ENCODE measurements around the gene ZBTB1.
"Not testable (repeated sequence)": the region's sequence is repeated elsewhere in the genome, so short reads cannot be mapped to it uniquely, and the experiment has no call there.

Gene ZBTB1

DNA sequence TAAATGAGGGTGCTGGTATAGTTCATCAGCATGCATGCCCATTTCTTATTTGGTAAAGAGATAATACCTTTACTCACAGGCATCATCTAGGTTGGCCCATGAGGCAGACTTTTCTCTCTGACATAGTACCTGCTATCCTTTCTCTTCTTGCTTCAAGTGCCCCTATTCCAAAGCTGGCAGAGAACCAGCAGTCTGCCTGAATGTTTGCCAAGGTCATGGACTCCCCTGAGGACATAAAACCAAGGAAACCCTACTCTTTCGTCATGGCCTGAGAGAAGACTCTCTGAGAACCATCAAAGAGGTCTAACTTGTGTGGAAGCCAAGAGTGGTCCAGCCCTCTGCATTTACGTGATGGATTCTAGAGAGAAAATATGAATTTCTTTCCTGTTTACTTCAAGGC, 57.1 kb downstream of the ZBTB1 start:
- Histone ChIP-seq H3K27me3 (ENCODE audit: control insufficient read depth, insufficient read depth, low read length) (no peaks in the 10 kb centered on the region), H3K9ac (ENCODE audit: low read depth, low read length) (no peak overlapping the region), H3K9me3 (ENCODE audit: control insufficient read depth, insufficient read depth, low read length) (no peaks in the 10 kb centered on the region), H3K36me3 (ENCODE audit: control insufficient read depth, insufficient read depth, low read length) (no peaks in the 10 kb centered on the region), H3K4me3 (ENCODE audit: low read depth, low read length) (no peak overlapping the region), H3K4me1 (ENCODE audit: control insufficient read depth, insufficient read depth, low read length) (peaks cover 2% of the 10 kb centered on the region)

DNA sequence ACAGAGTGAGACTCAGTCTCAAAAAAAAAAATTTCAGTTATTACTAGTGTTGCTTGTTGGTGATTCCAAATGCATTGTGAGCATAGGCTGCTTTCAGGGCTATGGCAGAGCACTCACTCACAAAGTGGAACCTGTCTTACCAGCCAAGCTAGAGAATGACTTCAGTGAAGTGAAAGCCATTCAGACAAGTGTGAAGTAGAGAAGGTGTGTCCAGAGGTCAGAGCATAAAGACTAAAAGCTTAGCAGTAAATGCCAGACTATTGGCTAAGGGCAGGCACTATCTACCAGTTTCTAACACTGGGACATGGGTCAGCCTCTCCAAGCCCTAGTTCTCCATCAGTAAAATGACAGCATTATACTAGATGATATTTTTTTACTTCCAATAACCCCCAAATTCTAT, 57.9 kb downstream of the ZBTB1 start:
- no peak overlapping the region for H3K9ac ChIP-seq (ENCODE audit: low read depth, low read length)
- H3K27me3 ChIP-seq (ENCODE audit: control insufficient read depth, insufficient read depth, low read length): no peaks in the 10 kb centered on the region
- peaks cover 2% of the 10 kb centered on the region for H3K4me1 ChIP-seq (ENCODE audit: control insufficient read depth, insufficient read depth, low read length)
- no peaks in the 10 kb centered on the region for H3K36me3 ChIP-seq (ENCODE audit: control insufficient read depth, insufficient read depth, low read length)
- no peaks in the 10 kb centered on the region for H3K9me3 ChIP-seq (ENCODE audit: control insufficient read depth, insufficient read depth, low read length)
- no peak overlapping the region for H3K4me3 ChIP-seq (ENCODE audit: low read depth, low read length)

DNA sequence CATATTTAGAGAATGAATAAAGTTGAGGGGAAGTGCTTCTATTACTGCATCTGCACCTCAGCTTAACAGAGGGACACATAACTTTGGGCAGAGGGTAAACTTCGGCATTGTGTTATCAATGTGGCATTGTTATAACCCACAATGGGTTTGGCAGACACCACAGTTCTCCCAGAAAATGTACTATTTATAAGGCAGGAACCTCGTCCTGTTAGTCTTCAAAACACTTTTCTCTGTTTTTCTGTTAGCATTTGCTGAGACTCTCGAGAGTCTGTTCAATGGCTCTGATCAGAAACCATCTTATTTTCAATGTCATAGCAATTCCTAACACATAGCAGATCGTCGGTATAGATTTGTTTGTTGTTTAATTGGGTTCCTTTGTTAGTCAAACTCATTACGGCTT, 59.1 kb downstream of the ZBTB1 start:
- Histone ChIP-seq H3K4me3 (ENCODE audit: low read depth, low read length) (no peak overlapping the region), H3K4me1 (ENCODE audit: control insufficient read depth, insufficient read depth, low read length) (peaks cover 2% of the 10 kb centered on the region), H3K9me3 (ENCODE audit: control insufficient read depth, insufficient read depth, low read length) (no peaks in the 10 kb centered on the region), H3K27me3 (ENCODE audit: control insufficient read depth, insufficient read depth, low read length) (no peaks in the 10 kb centered on the region), H3K36me3 (ENCODE audit: control insufficient read depth, insufficient read depth, low read length) (no peaks in the 10 kb centered on the region), H3K9ac (ENCODE audit: low read depth, low read length) (no peak overlapping the region)

DNA sequence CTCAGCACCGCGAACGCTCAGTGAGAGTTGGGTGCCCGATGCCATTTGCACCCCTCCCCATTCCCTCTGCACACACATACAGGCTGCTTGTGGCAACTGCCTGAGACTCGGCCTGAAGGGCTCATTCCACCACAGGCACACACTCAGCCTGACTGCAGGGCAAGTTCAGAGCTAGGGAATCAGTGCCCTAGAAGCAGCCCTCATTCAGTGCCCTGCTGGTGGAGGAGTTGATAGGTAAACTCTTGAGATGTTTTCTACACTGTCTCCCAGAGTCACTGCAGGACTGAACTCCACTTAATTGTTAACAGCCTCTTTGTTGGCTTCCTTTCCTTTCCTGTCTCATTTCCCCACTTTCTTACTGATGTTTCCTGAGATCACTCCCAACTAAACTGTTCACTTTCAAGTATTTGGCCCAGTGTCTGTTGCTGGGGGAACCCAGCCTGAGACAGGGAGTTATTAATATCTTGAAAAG, 62.1 kb downstream of the ZBTB1 start:
- Histone ChIP-seq H3K9ac (ENCODE audit: low read depth, low read length) (no peak overlapping the region), H3K27me3 (ENCODE audit: control insufficient read depth, insufficient read depth, low read length) (no peaks in the 10 kb centered on the region), H3K4me1 (ENCODE audit: control insufficient read depth, insufficient read depth, low read length) (peaks cover 2% of the 10 kb centered on the region), H3K36me3 (ENCODE audit: control insufficient read depth, insufficient read depth, low read length) (no peaks in the 10 kb centered on the region), H3K4me3 (ENCODE audit: low read depth, low read length) (no peak overlapping the region), H3K9me3 (ENCODE audit: control insufficient read depth, insufficient read depth, low read length) (no peaks in the 10 kb centered on the region)

DNA sequence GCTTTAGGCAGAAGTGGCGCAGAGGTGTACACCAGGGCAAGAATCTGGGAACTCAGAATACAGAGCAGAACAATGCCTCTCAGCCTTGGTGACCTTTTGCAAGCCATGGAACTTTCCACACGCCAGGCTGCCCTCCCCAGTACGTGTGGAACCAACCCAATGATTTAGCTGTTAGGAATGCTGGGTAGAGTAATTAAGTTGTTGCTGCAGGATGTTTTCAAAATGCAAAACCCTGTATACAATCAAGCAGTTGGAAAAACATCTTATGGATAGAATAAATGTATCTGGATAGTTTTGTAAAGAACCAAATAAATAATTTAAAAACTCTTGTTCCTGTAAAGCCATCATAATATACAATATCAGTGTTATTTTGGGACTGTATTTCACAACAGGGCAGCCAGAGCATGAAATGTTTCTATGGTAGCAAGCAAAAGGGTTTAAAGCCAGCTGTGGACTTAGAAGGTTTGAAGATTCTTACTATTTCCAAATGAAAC, 64.6 kb downstream of the ZBTB1 start:
- no peak overlapping the region for H3K9ac ChIP-seq (ENCODE audit: low read depth, low read length)
- no peak overlapping the region for H3K4me3 ChIP-seq (ENCODE audit: low read depth, low read length)
- H3K36me3 ChIP-seq (ENCODE audit: control insufficient read depth, insufficient read depth, low read length): no peaks in the 10 kb centered on the region
- no peaks in the 10 kb centered on the region for H3K9me3 ChIP-seq (ENCODE audit: control insufficient read depth, insufficient read depth, low read length)
- peaks cover 6% of the 10 kb centered on the region for H3K4me1 ChIP-seq (ENCODE audit: control insufficient read depth, insufficient read depth, low read length)
- no peaks in the 10 kb centered on the region for H3K27me3 ChIP-seq (ENCODE audit: control insufficient read depth, insufficient read depth, low read length)

DNA sequence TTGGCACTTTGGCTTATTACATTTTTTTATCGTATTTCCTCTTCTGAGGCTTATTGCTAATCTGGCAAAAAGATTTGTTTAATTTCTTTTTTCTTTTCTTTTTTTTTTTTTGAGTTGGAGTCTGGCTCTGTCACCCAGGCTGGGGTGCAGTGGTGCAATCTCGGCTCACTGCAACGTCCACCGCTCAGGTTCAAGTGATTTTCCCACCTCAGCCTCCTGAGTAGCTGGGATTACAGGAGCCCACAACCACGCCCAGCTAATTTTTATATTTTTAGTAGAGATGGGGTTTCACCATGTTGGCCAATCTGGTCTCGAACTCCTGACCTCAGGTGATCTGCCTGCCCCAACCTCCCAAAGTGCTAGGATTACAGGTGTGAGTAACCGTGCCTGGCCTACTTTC, 65.1 kb downstream of the ZBTB1 start:
- not testable (repeated sequence) for H3K27me3 ChIP-seq (ENCODE audit: control insufficient read depth, insufficient read depth, low read length); H3K36me3 ChIP-seq (ENCODE audit: control insufficient read depth, insufficient read depth, low read length); H3K9ac ChIP-seq (ENCODE audit: low read depth, low read length); H3K4me3 ChIP-seq (ENCODE audit: low read depth, low read length); H3K9me3 ChIP-seq (ENCODE audit: control insufficient read depth, insufficient read depth, low read length); H3K4me1 ChIP-seq (ENCODE audit: control insufficient read depth, insufficient read depth, low read length)

DNA sequence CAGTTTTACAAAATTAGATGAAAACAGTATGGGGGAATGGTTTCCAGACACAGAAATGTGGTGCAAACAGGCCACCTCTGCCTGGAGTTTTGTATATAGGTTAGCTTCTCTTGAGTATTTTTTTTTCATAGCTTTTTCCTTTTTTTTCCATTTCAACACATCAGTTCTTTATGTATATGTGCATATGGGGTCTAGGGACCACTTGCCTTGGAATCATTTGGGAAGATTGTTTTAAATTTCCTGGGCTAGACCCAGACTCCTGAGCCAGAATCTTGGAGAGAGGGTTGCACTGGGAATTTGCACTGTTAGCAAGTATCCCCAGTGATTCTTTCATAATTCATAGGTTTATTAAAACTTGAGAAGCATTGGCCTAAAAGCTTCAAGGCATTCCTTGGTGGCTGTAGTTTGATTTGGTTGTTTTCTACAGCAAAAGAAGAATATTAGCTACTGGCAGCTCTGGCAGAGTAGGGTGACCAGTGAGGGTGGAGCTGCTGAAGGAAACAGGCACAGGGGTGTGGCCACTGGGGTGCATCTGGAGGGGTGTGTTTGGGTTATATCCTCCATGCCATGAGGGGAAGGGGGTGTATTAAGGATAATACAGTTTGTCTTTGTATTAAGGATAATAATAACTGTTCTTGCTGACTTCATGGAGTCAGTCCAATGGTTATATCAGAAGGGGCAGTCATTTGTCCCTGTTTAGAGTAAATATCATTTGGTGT, 68.0 kb downstream of the ZBTB1 start:
- Histone ChIP-seq H3K9me3 (ENCODE audit: control insufficient read depth, insufficient read depth, low read length) (no peaks in the 10 kb centered on the region), H3K27me3 (ENCODE audit: control insufficient read depth, insufficient read depth, low read length) (no peaks in the 10 kb centered on the region), H3K36me3 (ENCODE audit: control insufficient read depth, insufficient read depth, low read length) (no peaks in the 10 kb centered on the region), H3K4me3 (ENCODE audit: low read depth, low read length) (no peak overlapping the region), H3K4me1 (ENCODE audit: control insufficient read depth, insufficient read depth, low read length) (peaks cover 6% of the 10 kb centered on the region), H3K9ac (ENCODE audit: low read depth, low read length) (no peak overlapping the region)

DNA sequence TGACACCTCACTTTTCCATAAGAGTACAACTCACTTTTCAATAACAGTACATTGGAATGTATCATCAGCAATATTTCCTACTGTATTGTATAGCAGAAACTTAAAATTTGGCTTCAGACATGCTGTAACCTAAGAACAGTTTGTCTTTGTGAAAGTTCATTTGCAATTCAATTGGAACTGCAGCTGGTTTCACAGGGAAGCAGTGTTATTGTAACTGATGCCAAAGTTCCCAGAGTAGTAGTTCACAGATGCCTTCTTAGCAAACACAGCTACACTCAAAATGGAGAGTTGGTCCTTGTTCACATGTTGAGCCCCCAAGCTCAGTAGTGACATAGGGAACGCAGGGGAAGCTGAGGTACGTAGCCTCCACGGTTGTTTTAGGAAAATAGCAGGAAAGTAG, 68.5 kb downstream of the ZBTB1 start:
- no peak overlapping the region for H3K4me3 ChIP-seq (ENCODE audit: low read depth, low read length)
- no peaks in the 10 kb centered on the region for H3K9me3 ChIP-seq (ENCODE audit: control insufficient read depth, insufficient read depth, low read length)
- H3K36me3 ChIP-seq (ENCODE audit: control insufficient read depth, insufficient read depth, low read length): no peaks in the 10 kb centered on the region
- no peaks in the 10 kb centered on the region for H3K27me3 ChIP-seq (ENCODE audit: control insufficient read depth, insufficient read depth, low read length)
- H3K9ac ChIP-seq (ENCODE audit: low read depth, low read length): no peak overlapping the region
- H3K4me1 ChIP-seq (ENCODE audit: control insufficient read depth, insufficient read depth, low read length): peaks cover 6% of the 10 kb centered on the region

Data from iPS-15b (cell line).